Inflammatory macrophage treated with lipopolysaccharide for 1 hour (primary cell): ENCODE measurements around the gene ANTXRL.
"Not testable (repeated sequence)": the region's sequence is repeated elsewhere in the genome, so short reads cannot be mapped to it uniquely, and the experiment has no call there.

Source experiments
- DNase-seq, 2 donors: peaks; one replicate each; pipeline ENCODE4 v3.0.0-alpha.2; 2020 to 2022

Gene ANTXRL

DNA sequence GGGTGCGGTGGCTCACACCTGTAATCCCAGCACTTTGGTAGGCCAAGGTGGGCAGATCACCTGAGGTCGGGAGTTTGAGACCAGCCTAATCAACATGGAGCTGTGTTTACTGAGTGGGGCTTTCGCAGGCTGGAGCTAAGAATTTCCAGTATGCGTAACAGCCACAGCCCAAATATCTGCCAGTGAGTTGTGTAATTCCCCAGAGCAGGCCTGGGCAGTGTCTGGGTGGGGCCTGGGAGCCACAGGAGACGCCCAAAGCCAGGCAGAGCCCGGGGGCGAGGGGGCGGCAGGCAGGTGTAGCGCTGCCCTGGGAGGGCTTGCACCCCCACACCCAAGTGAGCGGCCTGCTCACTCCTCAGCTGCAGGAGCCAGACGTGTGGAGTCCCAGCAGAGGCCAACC, 88.6 kb downstream of the ANTXRL start, which contains the start of gene ANXA8L1:
Gene ANXA8L1 (plus strand): TSS at position 371 of the 400 bp plus-strand sequence. CDS start 76 bp downstream, outside the sequence.
- not testable (repeated sequence) for DNase-seq

GRCh38 chr10:46377022-46377421, 90.2 kb downstream of the ANTXRL start:
- not testable (repeated sequence) for DNase-seq

- DNase-seq: not testable (repeated sequence)
These were observed 90.9 kb downstream of the ANTXRL start for GRCh38 chr10:46377651-46378050.

- not testable (repeated sequence) for DNase-seq
These were observed 91.3 kb downstream of the ANTXRL start for GRCh38 chr10:46378108-46378507.

DNA sequence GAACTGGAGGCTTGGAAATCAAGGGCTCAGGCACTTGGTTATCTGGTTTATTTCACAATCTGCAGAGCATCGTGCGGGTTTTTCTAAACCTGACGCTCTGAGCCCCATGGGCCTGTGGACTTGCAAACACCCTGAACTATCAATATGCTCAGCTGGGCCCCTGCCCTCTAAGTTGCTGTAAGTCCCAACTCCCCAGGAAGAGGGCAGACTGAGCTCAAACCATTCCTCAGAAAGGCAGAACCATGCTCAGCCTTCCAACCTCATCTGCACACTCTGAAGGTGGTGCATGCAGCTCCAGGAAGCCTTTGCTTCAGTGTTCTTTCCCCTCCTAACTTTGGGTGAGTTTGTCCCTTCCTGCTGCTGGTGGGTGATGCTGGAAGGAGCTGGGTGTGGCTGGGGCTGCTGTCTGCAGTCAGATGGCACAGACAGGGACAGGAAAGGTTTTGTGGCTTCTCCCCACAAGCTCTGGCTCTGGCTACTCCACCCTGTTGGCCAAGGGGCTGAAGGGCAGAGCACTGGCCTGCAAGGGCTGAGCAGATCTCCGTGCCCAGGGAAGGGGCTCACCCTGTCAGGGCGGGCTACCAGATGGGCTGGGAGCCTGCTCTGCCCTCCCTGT, 92.5 kb downstream of the ANTXRL start:
- DNase-seq: not testable (repeated sequence)
